HepG2 (cell line): ENCODE data around the gene LAMB2. TPM values are rescaled to one million over a fixed set of nuclear protein-coding genes. Genes with fewer than 3 reads are reported as not detected.

Experiments
- AHR ChIP-seq: IDR thresholded peaks from 2 replicates; pipeline ENCODE4 v1.6.1; 2018; ENCODE audit warnings: missing genetic modification reagents, missing compliant biosample characterization
- FOXC1 ChIP-seq: sonication (generic); formaldehyde crosslinking; IDR thresholded peaks from 2 replicates; pipeline ENCODE4 v1.8.0; 2022; ENCODE audit warnings: mild to moderate bottlenecking, missing genetic modification reagents, borderline replicate concordance
- GPN1 ChIP-seq: sonication (generic); formaldehyde crosslinking; IDR thresholded peaks from 2 replicates; pipeline ENCODE4 v1.5.1; 2020; ENCODE audit warnings: missing genetic modification reagents, borderline replicate concordance
- HIVEP1 ChIP-seq: sonication (generic); formaldehyde crosslinking; IDR thresholded peaks from 2 replicates; pipeline ENCODE4 v1.4.0; 2020; ENCODE audit warnings: mild to moderate bottlenecking, missing genetic modification reagents
- KDM2A ChIP-seq: sonication (generic); formaldehyde crosslinking; IDR thresholded peaks from 2 replicates; pipeline ENCODE4 v1.4.0; 2020; ENCODE audit warnings: low read depth, missing genetic modification reagents, borderline replicate concordance
- KLF6 ChIP-seq: IDR thresholded peaks from 2 replicates; pipeline ENCODE4 v1.8.0; 2016; ENCODE audit warnings: missing biosample characterization, missing genetic modification reagents
- NFE2L1 ChIP-seq: sonication (generic); formaldehyde crosslinking; IDR thresholded peaks from 2 replicates; pipeline ENCODE4 v1.4.0; 2020; ENCODE audit warnings: missing genetic modification reagents, mild to moderate bottlenecking, borderline replicate concordance
- RFX3 ChIP-seq: IDR thresholded peaks from 2 replicates; pipeline ENCODE4 v1.6.1; 2016; ENCODE audit warnings: missing biosample characterization, missing genetic modification reagents
- RFXAP ChIP-seq: sonication (generic); formaldehyde crosslinking; IDR thresholded peaks from 2 replicates; pipeline ENCODE4 v1.4.0; 2020; ENCODE audit warnings: missing genetic modification reagents, borderline replicate concordance
- SAP130 ChIP-seq: IDR thresholded peaks from 2 replicates; pipeline ENCODE4 v1.6.1; 2016; ENCODE audit warnings: low read depth
- THAP9 ChIP-seq: sonication (generic); formaldehyde crosslinking; IDR thresholded peaks from 2 replicates; pipeline ENCODE4; 2020; ENCODE audit warnings: missing genetic modification reagents, mild to moderate bottlenecking, borderline replicate concordance
- ZBTB3 ChIP-seq: sonication (generic); formaldehyde crosslinking; IDR thresholded peaks from 2 replicates; pipeline ENCODE4 v1.4.0; 2020; ENCODE audit warnings: low read depth, mild to moderate bottlenecking, moderate library complexity, missing genetic modification reagents, borderline replicate concordance
- ZNF280D ChIP-seq: sonication (generic); formaldehyde crosslinking; IDR thresholded peaks from 2 replicates; pipeline ENCODE4 v1.5.1; 2020; ENCODE audit warnings: mild to moderate bottlenecking, missing genetic modification reagents
- ZNF350 ChIP-seq: sonication (generic); formaldehyde crosslinking; IDR thresholded peaks from 2 replicates; pipeline ENCODE4 v1.4.0; 2020; ENCODE audit warnings: mild to moderate bottlenecking, low read depth, missing genetic modification reagents, borderline replicate concordance
- ZNF451 ChIP-seq: sonication (generic); formaldehyde crosslinking; IDR thresholded peaks from 2 replicates; pipeline ENCODE4 v1.5.0; 2020; ENCODE audit warnings: mild to moderate bottlenecking, missing genetic modification reagents
- ZNF615 ChIP-seq: sonication (generic); formaldehyde crosslinking; IDR thresholded peaks from 2 replicates; pipeline ENCODE4 v1.5.0; 2020; ENCODE audit warnings: mild to moderate bottlenecking, missing genetic modification reagents, borderline replicate concordance
- ZSCAN25 ChIP-seq: sonication (generic); formaldehyde crosslinking; IDR thresholded peaks from 2 replicates; pipeline ENCODE4 v1.8.0; 2022; ENCODE audit warnings: mild to moderate bottlenecking, missing genetic modification reagents
- polyA plus RNA-seq, 8 experiments: library from polyadenylated mRNA; depleted of rRNA in 3 of 8; stranded (reverse) in 7 of 8; unstranded in 1 of 8; fragments of >200 nt; fragmentation: Illumina TruSeq in 4 of 8; extraction: Trizol in 4 of 8; gene quantifications; 2 replicates each; pipeline versions ENCODE4 v1.2.1 to v1.2.3, GENCODE V29; 2011 to 2016; ENCODE audit warnings: low read depth in 4 of 8, missing spikeins in 1 of 8, mixed read lengths in 1 of 8; ENCODE audit not compliant: insufficient read depth in 1 of 8
- total RNA-seq, 5 experiments: library from RNA; depleted of rRNA; stranded (reverse); fragments of >200 nt; fragmentation: Illumina TruSeq; extraction: Trizol; gene quantifications; 2 replicates each; pipeline ENCODE4 v1.2.3, GENCODE V29; 2016; ENCODE audit warnings: low read depth in 1 of 5
- TF ChIP-seq, protein P1 (sequence below): sonication (generic); formaldehyde crosslinking; IDR thresholded peaks from 2 replicates; pipeline ENCODE4 v1.8.0; 2023; ENCODE audit warnings: mild to moderate bottlenecking, missing genetic modification reagents
- TF ChIP-seq, protein P2 (sequence below): sonication (generic); IDR thresholded peaks from 2 replicates; pipeline ENCODE4 v1.6.1; 2016; ENCODE audit warnings: low read depth, borderline replicate concordance

LAMB2 gene
- total and polyA plus RNA-seq, 2 of the 13 experiments (the other 11 are each of a cell fraction or from before 2014, with no cell fraction given) = 208 to 443 TPM

DNA sequence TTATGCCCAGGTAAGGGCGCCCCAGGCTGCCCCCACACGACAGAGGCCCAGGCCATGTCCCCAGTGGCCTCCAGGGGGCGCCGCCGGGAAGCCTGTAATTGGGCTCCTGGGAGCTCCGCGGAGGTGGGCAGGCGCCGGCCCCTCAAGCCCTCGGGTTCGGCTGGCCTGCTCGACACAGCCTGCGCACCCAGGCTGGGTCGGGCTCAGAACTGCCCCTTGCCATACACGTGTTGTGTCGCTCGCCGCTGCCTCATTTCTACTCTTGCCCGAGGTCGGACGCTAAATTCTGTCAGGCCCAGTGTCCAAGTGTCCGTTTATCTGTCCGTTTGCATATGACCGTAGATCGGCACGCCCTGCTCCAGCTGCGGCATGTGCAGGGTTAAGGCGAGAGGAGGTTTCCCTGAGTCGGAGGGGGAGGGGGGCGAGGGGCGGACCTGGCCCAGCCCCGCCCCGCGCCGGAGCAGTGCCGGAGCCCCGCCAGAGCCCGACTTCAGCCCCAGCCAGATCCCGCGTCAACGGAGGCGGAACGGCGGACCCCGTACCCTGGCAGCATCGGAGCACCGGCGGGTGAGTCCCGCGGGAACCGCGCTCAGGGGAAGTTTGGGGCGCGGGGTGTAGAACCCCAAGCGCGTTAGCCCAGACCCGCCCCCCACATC lies 38.4 kb upstream of the LAMB2 start, which contains the start of gene KLHDC8B (continued):
- TF ChIP-seq ZNF350 (CRISPR knock-in tag) (peak; percentile 92), KDM2A (CRISPR knock-in tag) (peak; percentile 89), RFXAP (0 out of 2 replicates have a peak, but pooled peaks have one; percentile 24), KLF6 (CRISPR knock-in tag) (peak; percentile 74; the same call in 1 of the 2 replicates), ZNF615 (CRISPR knock-in tag) (no peak), ZNF451 (no peak; the same call in 1 of the 2 replicates), ZBTB3 (peak; percentile 73; the same call in 1 of the 2 replicates), FOXC1 (CRISPR knock-in tag) (peak; percentile 75; the same call in 1 of the 2 replicates), NFE2L1 (no peak), ZSCAN25 (CRISPR knock-in tag) (peak; percentile 80), AHR (CRISPR knock-in tag) (no peak), SAP130 (peak; percentile 82), ZNF280D (CRISPR knock-in tag) (no peak), RFX3 (CRISPR knock-in tag) (no peak), HIVEP1 (peak; percentile 98), THAP9 (CRISPR knock-in tag) (peak; percentile 75; the same call in 1 of the 2 replicates), GPN1 (CRISPR knock-in tag) (no peak)
- TF ChIP-seq, protein P1, sequence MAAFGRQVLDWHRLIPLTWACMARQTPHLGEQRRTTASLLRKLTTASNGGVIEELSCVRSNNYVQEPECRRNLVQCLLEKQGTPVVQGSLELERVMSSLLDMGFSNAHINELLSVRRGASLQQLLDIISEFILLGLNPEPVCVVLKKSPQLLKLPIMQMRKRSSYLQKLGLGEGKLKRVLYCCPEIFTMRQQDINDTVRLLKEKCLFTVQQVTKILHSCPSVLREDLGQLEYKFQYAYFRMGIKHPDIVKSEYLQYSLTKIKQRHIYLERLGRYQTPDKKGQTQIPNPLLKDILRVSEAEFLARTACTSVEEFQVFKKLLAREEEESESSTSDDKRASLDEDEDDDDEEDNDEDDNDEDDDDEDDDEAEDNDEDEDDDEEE (CRISPR knock-in tag) = peak; percentile 76; the same call in 1 of the 2 replicates
- TF ChIP-seq, protein P2, sequence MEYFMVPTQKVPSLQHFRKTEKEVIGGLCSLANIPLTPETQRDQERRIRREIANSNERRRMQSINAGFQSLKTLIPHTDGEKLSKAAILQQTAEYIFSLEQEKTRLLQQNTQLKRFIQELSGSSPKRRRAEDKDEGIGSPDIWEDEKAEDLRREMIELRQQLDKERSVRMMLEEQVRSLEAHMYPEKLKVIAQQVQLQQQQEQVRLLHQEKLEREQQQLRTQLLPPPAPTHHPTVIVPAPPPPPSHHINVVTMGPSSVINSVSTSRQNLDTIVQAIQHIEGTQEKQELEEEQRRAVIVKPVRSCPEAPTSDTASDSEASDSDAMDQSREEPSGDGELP = peak; percentile 78; the same call in 1 of the 2 replicates
